Measurements from ENCODE around the gene CFHR2.

DNA sequence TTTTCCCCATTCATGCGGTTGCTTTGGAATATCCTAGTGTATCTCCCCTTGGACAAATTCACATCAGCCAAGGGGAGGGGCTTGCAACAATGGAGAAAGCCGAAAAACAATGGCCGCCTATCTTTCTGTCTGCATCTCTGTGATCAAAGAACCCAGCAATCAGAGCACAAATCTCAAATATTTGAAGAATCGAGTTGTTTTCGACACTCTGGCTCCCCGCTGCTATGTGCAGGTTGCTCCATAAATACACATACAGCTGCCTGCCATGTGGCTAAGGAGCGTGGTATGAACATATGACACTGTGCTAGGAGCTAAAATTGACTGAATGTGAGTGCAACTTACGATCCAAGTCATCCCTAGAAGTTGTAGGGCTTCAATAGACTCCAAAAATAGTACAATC lies 47.2 kb upstream of the CFHR2 start:
- TF ChIP-seq POLR2A (IDR thresholded peaks at IDR 0.05) (no peak), EP300 (IDR thresholded peaks at IDR 0.05) (no peak)
- TF ChIP-seq, protein P1, sequence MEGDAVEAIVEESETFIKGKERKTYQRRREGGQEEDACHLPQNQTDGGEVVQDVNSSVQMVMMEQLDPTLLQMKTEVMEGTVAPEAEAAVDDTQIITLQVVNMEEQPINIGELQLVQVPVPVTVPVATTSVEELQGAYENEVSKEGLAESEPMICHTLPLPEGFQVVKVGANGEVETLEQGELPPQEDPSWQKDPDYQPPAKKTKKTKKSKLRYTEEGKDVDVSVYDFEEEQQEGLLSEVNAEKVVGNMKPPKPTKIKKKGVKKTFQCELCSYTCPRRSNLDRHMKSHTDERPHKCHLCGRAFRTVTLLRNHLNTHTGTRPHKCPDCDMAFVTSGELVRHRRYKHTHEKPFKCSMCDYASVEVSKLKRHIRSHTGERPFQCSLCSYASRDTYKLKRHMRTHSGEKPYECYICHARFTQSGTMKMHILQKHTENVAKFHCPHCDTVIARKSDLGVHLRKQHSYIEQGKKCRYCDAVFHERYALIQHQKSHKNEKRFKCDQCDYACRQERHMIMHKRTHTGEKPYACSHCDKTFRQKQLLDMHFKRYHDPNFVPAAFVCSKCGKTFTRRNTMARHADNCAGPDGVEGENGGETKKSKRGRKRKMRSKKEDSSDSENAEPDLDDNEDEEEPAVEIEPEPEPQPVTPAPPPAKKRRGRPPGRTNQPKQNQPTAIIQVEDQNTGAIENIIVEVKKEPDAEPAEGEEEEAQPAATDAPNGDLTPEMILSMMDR (IDR thresholded peaks at IDR 0.05): no peak

Data from tibial nerve (tissue), 4 donors.